AG04449 (cell line): ENCODE data around the gene ELOVL5.
A peak's percentile ranks its signal among the peaks of the same experiment; 100 is the strongest.
"Not testable (repeated sequence)": the region's sequence is repeated elsewhere in the genome, so short reads cannot be mapped to it uniquely, and the experiment has no call there.

ENCODE experiments used
- CTCF ChIA-PET: fragments of 350-600 bp; formaldehyde crosslinking; extraction: SDS; loops from one replicate; lab custom pipeline; 2021; ENCODE audit warnings: antibody characterized with exemption; lab: Yijun Ruan, JAX
- POLR2A ChIA-PET: fragments of 400-600, 350-600 bp; formaldehyde crosslinking; extraction: SDS; loops from one replicate; lab custom pipeline; 2020; ENCODE audit warnings: antibody characterized with exemption, inconsistent platforms; lab: Yijun Ruan, JAX
- DNase-seq: peaks from one replicate; pipeline ENCODE4 v3.0.0-alpha.2; 2010; ENCODE audit warnings: low read depth, low spot score
- H3K4me3 ChIP-seq: 2 replicates; pipeline ENCODE4 v1.5.1; 2011; ENCODE audit warnings: low read depth, mild to moderate bottlenecking, control low read depth, low read length
- TF ChIP-seq, protein P1 (sequence below): IDR thresholded peaks from one replicate; pipeline ENCODE4 v1.5.1; 2011; ENCODE audit warnings: mild to moderate bottlenecking, moderate library complexity, low read length, control low read depth, inconsistent platforms; ENCODE audit not compliant: insufficient read depth; ENCODE audit errors: missing control alignments

The ELOVL5 gene

GRCh38 chr6:53353624-53354023 is 4.9 kb upstream of the ELOVL5 start:
- DNase-seq = no peak
- H3K4me3 ChIP-seq = no peak overlapping the region
- POLR2A ChIA-PET = no interaction called here
- CTCF ChIA-PET = no interaction called here
- TF ChIP-seq, protein P1, sequence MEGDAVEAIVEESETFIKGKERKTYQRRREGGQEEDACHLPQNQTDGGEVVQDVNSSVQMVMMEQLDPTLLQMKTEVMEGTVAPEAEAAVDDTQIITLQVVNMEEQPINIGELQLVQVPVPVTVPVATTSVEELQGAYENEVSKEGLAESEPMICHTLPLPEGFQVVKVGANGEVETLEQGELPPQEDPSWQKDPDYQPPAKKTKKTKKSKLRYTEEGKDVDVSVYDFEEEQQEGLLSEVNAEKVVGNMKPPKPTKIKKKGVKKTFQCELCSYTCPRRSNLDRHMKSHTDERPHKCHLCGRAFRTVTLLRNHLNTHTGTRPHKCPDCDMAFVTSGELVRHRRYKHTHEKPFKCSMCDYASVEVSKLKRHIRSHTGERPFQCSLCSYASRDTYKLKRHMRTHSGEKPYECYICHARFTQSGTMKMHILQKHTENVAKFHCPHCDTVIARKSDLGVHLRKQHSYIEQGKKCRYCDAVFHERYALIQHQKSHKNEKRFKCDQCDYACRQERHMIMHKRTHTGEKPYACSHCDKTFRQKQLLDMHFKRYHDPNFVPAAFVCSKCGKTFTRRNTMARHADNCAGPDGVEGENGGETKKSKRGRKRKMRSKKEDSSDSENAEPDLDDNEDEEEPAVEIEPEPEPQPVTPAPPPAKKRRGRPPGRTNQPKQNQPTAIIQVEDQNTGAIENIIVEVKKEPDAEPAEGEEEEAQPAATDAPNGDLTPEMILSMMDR = no peak

GRCh38 chr6:53352360-53352759 is 3.6 kb upstream of the ELOVL5 start:
- H3K4me3 ChIP-seq = no peak overlapping the region
- no peak for DNase-seq
- ChIA-PET CTCF (no interaction called here), POLR2A (no interaction called here)
- TF ChIP-seq, protein P1 = no peak

DNA sequence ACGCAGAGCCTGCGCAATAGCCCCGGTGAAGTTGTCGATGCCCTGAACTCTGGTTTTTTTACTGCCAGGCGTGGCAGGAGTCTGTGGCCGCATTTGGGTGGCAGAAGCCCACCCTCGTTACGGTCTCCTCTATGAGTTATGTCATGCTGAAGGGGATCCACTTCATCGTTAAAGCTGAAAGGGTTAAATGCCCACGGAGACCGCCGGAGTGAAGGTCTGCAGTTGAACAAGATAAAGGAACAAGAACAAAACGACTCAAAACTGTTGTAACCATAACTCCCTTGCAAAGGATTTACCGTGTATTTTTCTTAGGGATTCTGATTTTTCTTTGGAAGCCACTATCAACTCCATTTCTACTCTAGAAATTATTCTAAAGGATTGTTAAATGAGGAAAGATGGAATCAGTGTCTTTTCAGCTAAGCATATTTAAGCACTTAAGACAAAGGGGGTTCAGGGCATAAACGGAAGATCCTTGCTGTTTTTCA is 501 bp upstream of the ELOVL5 start:
- TF ChIP-seq, protein P1 = no peak
- DNase-seq = no peak
- CTCF ChIA-PET = interaction anchor here (1.4 to 6.5 kb wide), 4 partner anchors 8 to 177 kb away, joined by 4 to 24 read pairs (median 6); no protein-coding TSS in a partner anchor
- H3K4me3 ChIP-seq = peak overlapping the region; percentile 76
- POLR2A ChIA-PET = interaction anchor here (1.2 kb wide), 1 partner anchor 177 kb away, joined by 4 read pairs; no protein-coding TSS in a partner anchor

GRCh38 chr6:53347921-53348370 is 804 bp downstream of the ELOVL5 start:
- ChIA-PET CTCF (interaction anchor here (1.0 to 6.5 kb wide), 4 partner anchors 11 to 176 kb away, joined by 4 to 24 read pairs (median 6); no protein-coding TSS in a partner anchor), POLR2A (interaction anchor here (0.9 to 2.1 kb wide), 3 partner anchors 11 to 175 kb away, joined by 3 to 7 read pairs (median 4); no protein-coding TSS in a partner anchor)
- peak overlapping the region; percentile 76 for H3K4me3 ChIP-seq
- DNase-seq = no peak
- TF ChIP-seq, protein P1 = no peak

GRCh38 chr6:53347250-53347920 is 1.4 kb downstream of the ELOVL5 start:
- TF ChIP-seq, protein P1 = no peak
- DNase-seq = no peak
- CTCF ChIA-PET = interaction anchor here (0.9 to 6.5 kb wide), 4 partner anchors 11 to 175 kb away, joined by 3 to 24 read pairs (median 4); no protein-coding TSS in a partner anchor
- POLR2A ChIA-PET = interaction anchor here (0.9 to 2.1 kb wide), 2 partner anchors 12 to 21 kb away, joined by 3 to 7 read pairs; no protein-coding TSS in a partner anchor
- peak overlapping the region; percentile 76 for H3K4me3 ChIP-seq

GRCh38 chr6:53346049-53346448 is 2.7 kb downstream of the ELOVL5 start:
- CTCF ChIA-PET = interaction anchor here (6.5 kb wide), 1 partner anchor 174 kb away, joined by 24 read pairs; no protein-coding TSS in a partner anchor
- DNase-seq, POLR2A ChIA-PET, H3K4me3 ChIP-seq: not testable (repeated sequence)
